ENCODE measurements around the gene LIN37. TPM values are rescaled to one million over a fixed set of nuclear protein-coding genes. Genes with fewer than 3 reads are reported as not detected.
"Not testable (repeated sequence)": the region's sequence is repeated elsewhere in the genome, so short reads cannot be mapped to it uniquely, and the experiment has no call there.

Gene LIN37
- total RNA-seq, 1 donor: 13.8 TPM

DNA sequence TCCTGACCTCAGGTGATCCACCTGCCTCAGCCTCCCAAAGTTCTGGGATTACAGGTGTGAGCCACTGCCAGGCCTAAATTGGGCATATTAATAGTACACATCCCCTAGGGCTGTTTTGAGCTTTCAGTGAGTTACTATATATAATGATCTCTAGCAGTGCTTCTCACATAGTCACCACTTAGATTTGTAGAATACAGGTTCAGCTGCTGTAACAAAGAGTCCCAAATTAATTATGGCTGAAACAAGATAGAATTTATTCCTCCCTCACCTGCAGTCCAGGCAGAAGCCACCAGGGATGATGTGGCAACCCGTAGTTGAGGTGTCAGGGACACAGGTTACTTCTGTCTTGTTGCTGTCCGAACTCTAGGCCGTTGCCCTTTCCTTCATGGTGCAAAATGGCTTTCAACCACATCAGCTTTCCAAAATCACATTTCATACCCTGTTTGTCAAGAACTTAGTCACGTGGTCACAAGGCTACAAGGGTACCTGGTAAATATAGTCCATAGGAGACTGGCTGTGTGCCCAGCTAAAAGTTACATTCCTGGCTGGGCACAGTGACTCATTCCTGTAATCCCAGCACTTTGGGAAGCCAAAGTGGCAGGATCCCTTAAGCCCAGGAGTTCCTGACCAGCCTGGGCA is 12.5 kb downstream of the LIN37 start:
- TF ChIP-seq, protein P1, sequence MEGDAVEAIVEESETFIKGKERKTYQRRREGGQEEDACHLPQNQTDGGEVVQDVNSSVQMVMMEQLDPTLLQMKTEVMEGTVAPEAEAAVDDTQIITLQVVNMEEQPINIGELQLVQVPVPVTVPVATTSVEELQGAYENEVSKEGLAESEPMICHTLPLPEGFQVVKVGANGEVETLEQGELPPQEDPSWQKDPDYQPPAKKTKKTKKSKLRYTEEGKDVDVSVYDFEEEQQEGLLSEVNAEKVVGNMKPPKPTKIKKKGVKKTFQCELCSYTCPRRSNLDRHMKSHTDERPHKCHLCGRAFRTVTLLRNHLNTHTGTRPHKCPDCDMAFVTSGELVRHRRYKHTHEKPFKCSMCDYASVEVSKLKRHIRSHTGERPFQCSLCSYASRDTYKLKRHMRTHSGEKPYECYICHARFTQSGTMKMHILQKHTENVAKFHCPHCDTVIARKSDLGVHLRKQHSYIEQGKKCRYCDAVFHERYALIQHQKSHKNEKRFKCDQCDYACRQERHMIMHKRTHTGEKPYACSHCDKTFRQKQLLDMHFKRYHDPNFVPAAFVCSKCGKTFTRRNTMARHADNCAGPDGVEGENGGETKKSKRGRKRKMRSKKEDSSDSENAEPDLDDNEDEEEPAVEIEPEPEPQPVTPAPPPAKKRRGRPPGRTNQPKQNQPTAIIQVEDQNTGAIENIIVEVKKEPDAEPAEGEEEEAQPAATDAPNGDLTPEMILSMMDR (IDR thresholded peaks at IDR 0.05; ENCODE audit: insufficient read depth, low read depth, low read length): no peak
- no peak overlapping the region for H3K4me3 ChIP-seq (ENCODE audit: low read depth, low read length)
- no peak for DNase-seq (ENCODE audit: low read depth)

DNA sequence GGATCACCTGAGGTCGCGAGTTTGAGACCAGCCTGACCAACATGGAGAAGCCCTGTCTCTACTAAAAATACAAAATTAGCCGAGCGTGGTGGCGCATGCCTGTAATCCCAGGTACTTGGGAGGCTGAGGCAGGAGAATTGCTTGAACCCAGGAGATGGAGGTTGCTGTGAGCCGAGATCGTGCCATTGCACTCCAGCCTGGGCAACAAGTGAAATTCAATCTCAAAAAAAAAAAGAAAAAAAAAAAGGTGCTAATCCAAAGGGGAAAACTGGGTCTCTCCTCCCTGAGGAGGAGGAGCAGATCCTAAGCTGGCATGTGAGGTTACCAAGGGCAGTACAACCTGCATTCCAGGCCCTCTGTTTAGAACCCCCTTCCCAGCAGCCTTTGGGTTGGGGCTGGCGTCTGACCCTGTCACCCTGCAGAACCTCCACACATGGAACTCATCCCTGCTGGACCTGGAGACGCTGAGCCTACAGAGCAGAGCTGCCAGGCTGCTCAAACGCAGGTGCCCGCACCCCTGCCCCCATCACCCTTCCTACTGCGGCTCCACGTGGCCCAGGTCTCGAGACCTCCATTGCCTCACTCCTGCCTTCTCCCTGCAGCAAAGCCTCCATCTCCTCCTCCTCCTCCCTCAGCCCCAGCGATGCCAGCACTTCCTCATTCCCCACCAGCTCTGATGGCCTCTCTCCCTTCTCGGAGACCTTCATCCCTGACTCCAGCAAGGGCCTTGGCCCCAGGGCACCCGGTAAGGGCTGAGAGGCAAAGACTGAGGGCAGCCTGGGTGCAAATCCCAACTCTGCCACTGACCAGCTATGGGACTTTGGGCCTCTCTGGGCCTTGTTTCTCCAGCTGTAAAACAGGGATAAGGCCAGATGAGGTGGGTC is 16.3 kb downstream of the LIN37 start:
- H3K4me3 ChIP-seq (ENCODE audit: low read depth, low read length): no peak overlapping the region
- TF ChIP-seq, protein P1 (IDR thresholded peaks at IDR 0.05; ENCODE audit: insufficient read depth, low read depth, low read length): no peak
- no peak for DNase-seq (ENCODE audit: low read depth)

DNA sequence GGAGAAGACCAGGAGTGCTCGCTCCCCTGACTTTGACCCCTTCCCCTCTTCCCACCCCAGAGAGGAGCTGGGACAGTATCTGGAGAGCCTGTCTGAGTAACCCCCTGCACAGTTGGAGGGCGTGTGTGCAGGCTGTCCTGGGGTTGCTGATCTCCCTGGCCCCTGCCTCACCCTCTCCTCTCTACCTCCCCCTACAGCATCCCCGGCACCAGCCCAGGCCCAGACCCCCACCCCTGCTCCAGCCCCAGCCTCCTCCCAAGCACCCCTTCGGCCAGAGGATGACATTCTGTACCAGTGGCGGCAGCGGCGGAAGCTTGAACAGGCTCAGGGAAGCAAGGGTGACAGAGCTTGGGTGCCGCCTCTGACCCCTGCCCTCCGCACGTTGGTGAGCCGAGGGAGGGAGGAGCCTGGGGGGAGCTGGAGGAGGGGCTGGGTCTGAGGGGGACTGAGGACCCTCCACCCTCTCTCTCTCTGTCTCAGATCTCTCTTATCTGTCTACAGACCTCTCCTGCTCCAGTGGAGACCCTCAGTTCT is 18.3 kb downstream of the LIN37 start:
- DNase-seq (ENCODE audit: low read depth): no peak
- TF ChIP-seq, protein P1 (IDR thresholded peaks at IDR 0.05; ENCODE audit: insufficient read depth, low read depth, low read length): no peak
- no peak overlapping the region for H3K4me3 ChIP-seq (ENCODE audit: low read depth, low read length)

DNA sequence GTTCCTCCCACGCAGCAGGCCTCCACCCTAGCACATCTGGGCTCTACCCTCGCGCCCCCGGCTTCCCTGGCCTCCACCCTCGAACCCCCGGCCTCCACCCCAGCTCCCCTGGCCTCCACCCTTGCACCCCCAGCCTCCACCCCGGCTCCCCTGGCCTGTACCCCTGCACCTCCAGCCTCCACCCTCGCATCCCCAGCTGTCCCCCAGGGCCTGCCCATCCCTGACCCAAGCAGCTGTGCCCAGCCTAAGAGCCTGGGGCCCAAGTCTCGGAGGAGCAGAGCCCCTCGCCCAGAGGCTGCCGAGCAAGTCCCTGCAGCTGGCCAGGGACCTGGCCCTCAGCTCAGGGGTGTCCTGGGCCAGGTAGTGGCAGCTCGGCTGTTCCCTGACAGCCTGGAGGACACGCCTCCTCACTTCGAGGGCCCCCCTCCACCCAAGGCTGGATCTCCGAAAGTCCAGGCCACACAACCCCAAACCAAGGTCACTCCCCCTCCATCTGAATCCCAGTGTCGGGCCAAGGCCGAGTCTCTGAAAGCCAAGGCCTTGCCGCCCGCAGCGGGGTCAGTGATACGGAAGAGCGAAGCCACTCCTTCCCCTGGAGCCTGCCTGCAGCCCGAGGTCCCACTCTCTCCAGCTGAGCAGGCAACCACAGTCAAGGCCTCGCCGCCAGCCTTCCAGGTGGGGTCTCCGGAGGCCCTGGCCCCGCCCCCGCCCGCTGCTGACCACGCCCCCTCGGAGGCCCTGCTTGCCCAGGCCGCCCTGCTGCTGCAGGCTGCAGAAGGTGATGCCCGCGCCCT is 19.1 kb downstream of the LIN37 start:
- DNase-seq (ENCODE audit: low read depth): no peak
- no peak overlapping the region for H3K4me3 ChIP-seq (ENCODE audit: low read depth, low read length)
- TF ChIP-seq, protein P1 (IDR thresholded peaks at IDR 0.05; ENCODE audit: insufficient read depth, low read depth, low read length): no peak

DNA sequence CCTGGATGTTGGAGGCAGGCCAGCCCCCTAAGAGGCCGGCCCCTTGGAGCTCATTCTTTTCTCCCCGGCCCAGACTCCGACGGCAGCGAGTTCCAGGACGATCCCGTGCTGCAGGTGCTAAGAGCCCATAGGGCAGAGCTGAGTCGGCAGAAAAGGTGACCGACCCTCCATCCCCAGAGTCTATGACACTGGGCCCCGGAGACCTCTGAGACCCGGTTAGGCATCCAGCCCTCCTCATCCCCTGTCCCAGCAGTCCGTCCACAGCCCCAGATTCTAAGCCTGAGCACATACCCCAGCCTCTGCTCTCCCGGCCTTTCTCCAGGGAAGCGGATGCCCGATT is 19.7 kb downstream of the LIN37 start:
- H3K4me3 ChIP-seq (ENCODE audit: low read depth, low read length): no peak overlapping the region
- DNase-seq (ENCODE audit: low read depth): no peak
- TF ChIP-seq, protein P1 (IDR thresholded peaks at IDR 0.05; ENCODE audit: insufficient read depth, low read depth, low read length): no peak

DNA sequence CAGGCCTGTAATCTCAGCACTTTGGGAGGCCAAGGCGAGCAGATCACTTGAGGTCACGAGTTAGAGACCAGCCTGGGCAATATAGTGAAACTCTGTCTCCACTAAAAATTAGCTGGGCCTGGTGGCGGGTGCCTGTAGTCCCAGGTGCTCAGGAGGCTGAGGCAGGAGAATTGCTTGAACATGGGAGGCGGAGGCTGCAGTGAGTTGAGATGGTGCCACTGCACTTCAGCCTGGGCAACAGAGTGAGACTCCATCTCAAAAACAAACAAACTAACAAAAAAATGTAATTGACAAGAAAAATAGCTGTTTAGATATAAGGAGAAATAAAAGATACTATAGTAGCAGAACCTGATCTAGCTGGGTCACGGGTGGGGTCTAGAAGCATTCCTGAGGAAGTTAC is 24.0 kb downstream of the LIN37 start:
- not testable (repeated sequence) for H3K4me3 ChIP-seq (ENCODE audit: low read depth, low read length); DNase-seq (ENCODE audit: low read depth)
